CD4-positive, CD25-positive, alpha-beta regulatory T cell (primary cell): ENCODE measurements around the gene LRRN4CL. TPM values are rescaled to one million over a fixed set of nuclear protein-coding genes. Genes with fewer than 3 reads are reported as not detected.
"Not testable (repeated sequence)": the region's sequence is repeated elsewhere in the genome, so short reads cannot be mapped to it uniquely, and the experiment has no call there.

Source experiments
- ATAC-seq, 2 donors: fragments of 150-1000 bp; cut with Tn5 transposase; one replicate each; pipeline ENCODE4 v1.10.0; 2021; ENCODE audit warnings: low read depth in 2 of 2, moderate number of reproducible peaks in 2 of 2, moderate library complexity in 1 of 2
- DNase-seq, 3 donors: peaks; one replicate each; pipeline versions ENCODE4 v3.0.0 to v3.0.0-alpha.2; 2012 to 2022; ENCODE audit warnings: mixed read lengths in 1 of 3
- H3K27ac ChIP-seq: one replicate; pipeline ENCODE4 v1.7.0; 2013; ENCODE audit warnings: mild to moderate bottlenecking, low read length; ENCODE audit not compliant: insufficient read depth, poor library complexity, severe bottlenecking
- H3K27me3 ChIP-seq: one replicate; pipeline ENCODE4 v1.7.0; 2013; ENCODE audit warnings: low read length; ENCODE audit not compliant: control insufficient read depth, insufficient read depth
- H3K36me3 ChIP-seq: one replicate; pipeline ENCODE4 v1.7.0; 2013; ENCODE audit warnings: mild to moderate bottlenecking, low read length, moderate library complexity; ENCODE audit not compliant: control insufficient read depth, insufficient read depth
- H3K4me1 ChIP-seq: 2 replicates; pipeline ENCODE4 v1.7.0; 2013; ENCODE audit warnings: mild to moderate bottlenecking, low read length; ENCODE audit not compliant: insufficient read depth, control insufficient read depth, poor library complexity, severe bottlenecking
- H3K4me3 ChIP-seq: one replicate; pipeline ENCODE4 v1.7.0; 2013; ENCODE audit warnings: low read depth, mild to moderate bottlenecking, low read length, moderate library complexity
- H3K9me3 ChIP-seq, 2 experiments: 1 replicate in 1 of 2; 2 replicates in 1 of 2; pipeline ENCODE4 v1.7.0; 2013; ENCODE audit warnings: low read length in 2 of 2, mild to moderate bottlenecking in 1 of 2, moderate library complexity in 1 of 2; ENCODE audit not compliant: control insufficient read depth in 2 of 2
- H3K27ac Mint-ChIP-seq, 3 donors: one replicate each; pipeline ENCODE4 v1.8.0; 2020 to 2022; ENCODE audit warnings: mild to moderate bottlenecking in 3 of 3, mixed read lengths in 3 of 3, moderate library complexity in 2 of 3
- H3K27me3 Mint-ChIP-seq: one replicate; pipeline ENCODE4 v1.8.0; 2022; ENCODE audit warnings: mild to moderate bottlenecking, mixed read lengths
- H3K36me3 Mint-ChIP-seq: one replicate; pipeline ENCODE4 v1.8.0; 2020; ENCODE audit warnings: mixed read lengths
- H3K4me1 Mint-ChIP-seq, 4 donors: one replicate each; pipeline ENCODE4 v1.8.0; 2020 to 2022; ENCODE audit warnings: mixed read lengths in 4 of 4, mild to moderate bottlenecking in 1 of 4
- H3K4me3 Mint-ChIP-seq, 4 donors: one replicate each; pipeline ENCODE4 v1.8.0; 2020 to 2022; ENCODE audit warnings: mild to moderate bottlenecking in 4 of 4, mixed read lengths in 4 of 4, moderate library complexity in 3 of 4
- H3K9me3 Mint-ChIP-seq, 7 donors: one replicate each; pipeline ENCODE4 v1.8.0; 2020 to 2022; ENCODE audit warnings: mixed read lengths in 7 of 7, mild to moderate bottlenecking in 3 of 7, moderate library complexity in 2 of 7
- polyA plus RNA-seq, 4 donors: library from polyadenylated mRNA; unstranded; fragments of 300-500 nt; fragmentation: Illumina TruSeq; gene quantifications; one replicate each; pipeline ENCODE4 v1.2.3, GENCODE V29; 2021
- total RNA-seq: library from RNA; stranded (reverse); gene quantifications from one replicate; pipeline ENCODE4 v1.2.3, GENCODE V29; 2022

Gene LRRN4CL
- total and polyA plus RNA-seq, 5 donors from 2014 or later, result not detected

DNA sequence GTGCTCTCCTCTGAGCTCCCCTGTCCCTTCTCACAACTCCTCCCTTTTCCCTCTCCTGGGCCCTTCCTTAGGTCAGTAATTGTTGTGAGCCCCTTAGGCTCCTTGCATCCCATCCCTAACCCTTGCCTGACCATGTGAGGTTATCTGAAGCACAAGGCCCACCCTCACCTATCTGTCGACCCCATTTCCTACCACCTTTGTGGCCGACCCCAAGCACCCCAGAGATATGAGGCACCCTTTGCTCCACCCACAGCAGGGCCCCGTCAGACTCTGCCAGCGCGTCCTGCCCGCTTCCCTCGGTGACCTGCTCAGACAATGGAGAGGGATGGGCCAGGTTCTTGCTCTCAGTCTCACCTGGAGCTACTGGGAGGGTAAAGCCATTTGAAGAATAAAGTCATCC is 19.5 kb upstream of the LRRN4CL start:
- Mint-ChIP-seq H3K27ac (peak overlapping the region; percentile 95 to 100 (median 99)), H3K4me3 (peak overlapping the region; percentile 92 to 99 (median 95)), H3K9me3 (no peaks in the 10 kb centered on the region), H3K27me3 (no peaks in the 10 kb centered on the region), H3K4me1 (peaks cover 9 to 71% (median 37%) of the 10 kb centered on the region in 4 donors), H3K36me3 (peaks cover 5% of the 10 kb centered on the region)
- Histone ChIP-seq H3K9me3 (no peaks in the 10 kb centered on the region), H3K4me3 (peak overlapping the region; percentile 95), H3K27me3 (no peaks in the 10 kb centered on the region), H3K4me1 (peaks cover 56% of the 10 kb centered on the region), H3K27ac (peak overlapping the region; percentile 95), H3K36me3 (peaks cover 20% of the 10 kb centered on the region)
- ATAC-seq (peak; percentile 9 to 16), DNase-seq (peak in 2 of 3 donors; percentile 36 to 73)

DNA sequence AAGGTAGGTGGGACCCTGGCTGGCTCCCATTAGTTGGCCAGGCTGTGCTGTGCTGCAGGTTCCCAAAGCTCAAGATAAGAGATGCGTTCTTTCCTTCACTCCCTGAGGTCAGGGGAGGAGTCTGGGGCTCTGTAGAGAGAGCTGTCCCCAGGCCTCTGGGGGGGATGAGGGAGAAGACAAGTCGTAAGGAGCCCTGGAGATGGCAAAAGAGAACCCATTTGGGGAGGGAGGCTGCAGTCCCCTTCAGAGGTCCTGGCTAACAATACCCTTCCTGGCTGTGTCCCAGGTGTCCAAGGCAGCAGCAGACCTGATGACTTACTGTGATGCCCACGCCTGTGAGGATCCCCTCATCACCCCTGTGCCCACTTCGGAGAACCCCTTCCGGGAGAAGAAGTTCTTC is 19.1 kb upstream of the LRRN4CL start:
- H3K27me3 ChIP-seq, result no peaks in the 10 kb centered on the region
- no peaks in the 10 kb centered on the region for H3K9me3 ChIP-seq
- peaks cover 17% of the 10 kb centered on the region for H3K36me3 ChIP-seq
- H3K4me3 ChIP-seq, result peak overlapping the region; percentile 95
- H3K4me3 Mint-ChIP-seq, result peak overlapping the region; percentile 83 to 99 (median 94)
- peaks cover 53% of the 10 kb centered on the region for H3K4me1 ChIP-seq
- H3K27ac Mint-ChIP-seq, result peak overlapping the region; percentile 95 to 100 (median 99)
- no peaks in the 10 kb centered on the region for H3K27me3 Mint-ChIP-seq
- DNase-seq, result no peak
- H3K27ac ChIP-seq, result peak overlapping the region; percentile 95
- H3K4me1 Mint-ChIP-seq, result peaks cover 9 to 67% (median 35%) of the 10 kb centered on the region in 4 donors
- H3K36me3 Mint-ChIP-seq, result peaks cover 5% of the 10 kb centered on the region
- ATAC-seq, result no peak
- H3K9me3 Mint-ChIP-seq, result no peaks in the 10 kb centered on the region

DNA sequence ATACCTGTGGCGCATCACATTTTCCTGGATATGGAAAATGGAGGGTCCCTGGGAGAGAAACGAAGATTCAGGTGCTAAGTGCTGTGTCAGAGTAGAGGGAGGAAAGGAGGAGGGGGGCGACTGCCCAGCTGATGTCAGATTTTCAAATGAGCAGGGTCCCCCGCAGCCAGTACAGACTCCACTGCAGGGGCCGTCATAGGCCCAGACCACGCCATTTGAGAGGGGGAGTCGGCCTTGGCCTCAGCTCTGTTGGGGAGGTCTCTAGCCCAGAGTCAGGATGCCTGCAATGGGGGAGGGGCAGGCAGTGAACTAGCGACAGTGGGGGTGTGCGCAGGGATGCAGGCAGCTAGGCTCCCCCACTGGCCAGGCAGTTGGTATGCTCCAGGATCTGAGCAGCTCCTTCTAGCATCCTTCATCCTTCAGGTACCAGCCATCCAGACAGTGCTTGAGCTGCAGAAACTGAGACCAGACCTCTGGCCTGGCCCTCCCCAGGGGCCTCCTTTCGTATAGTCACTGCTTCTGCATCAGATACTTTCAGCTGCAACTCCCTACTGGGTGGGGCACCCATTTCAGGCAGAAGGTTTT is 18.0 kb upstream of the LRRN4CL start, which contains the start of the genes BSCL2 and GNG3:
Gene BSCL2 (minus strand): TSS at position 148 of the 585 bp plus-strand sequence. CDS start 229 bp downstream, outside the sequence.
Gene GNG3 (plus strand): TSS at position 400 of the 585 bp plus-strand sequence. CDS start 620 bp downstream, outside the sequence.
- peak within 1 kb of the TSS; percentile 95 for H3K4me3 ChIP-seq
- peaks cover 4% of the 10 kb centered on the region for H3K36me3 Mint-ChIP-seq
- H3K9me3 Mint-ChIP-seq, result no peaks in the 10 kb centered on the region
- no peaks in the 10 kb centered on the region for H3K27me3 Mint-ChIP-seq
- peak within 1 kb of the TSS; percentile 95 to 100 (median 99) for H3K27ac Mint-ChIP-seq
- DNase-seq, result no peak
- H3K27ac ChIP-seq, result peak within 1 kb of the TSS; percentile 95
- no peak for ATAC-seq
- no peaks in the 10 kb centered on the region for H3K9me3 ChIP-seq
- peaks cover 0 to 57% (median 26%) of the 10 kb centered on the region in 4 donors for H3K4me1 Mint-ChIP-seq
- peaks cover 43% of the 10 kb centered on the region for H3K4me1 ChIP-seq
- no peaks in the 10 kb centered on the region for H3K27me3 ChIP-seq
- H3K36me3 ChIP-seq, result peaks cover 9% of the 10 kb centered on the region
- peak within 1 kb of the TSS; percentile 91 to 99 (median 92) for H3K4me3 Mint-ChIP-seq

DNA sequence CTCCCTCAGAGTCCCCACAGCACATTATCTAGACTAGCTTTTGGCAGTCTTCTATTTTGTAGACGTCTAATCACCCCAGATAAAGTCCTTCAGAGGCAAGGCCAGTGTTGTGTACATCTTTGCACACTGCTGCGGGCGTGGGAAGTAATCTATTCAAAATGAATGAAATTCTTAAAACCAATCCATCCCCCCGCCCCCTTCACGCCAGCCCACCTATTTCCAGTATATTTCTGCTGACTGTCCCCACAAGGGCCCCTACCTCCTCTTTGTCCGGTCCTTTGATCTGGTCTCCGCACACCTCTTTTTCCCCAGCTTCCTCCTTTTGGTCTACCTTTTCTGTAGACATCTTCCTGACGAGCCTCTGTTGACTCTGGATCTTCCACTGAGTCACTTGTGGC is 17.5 kb upstream of the LRRN4CL start:
- DNase-seq (no peak), ATAC-seq (no peak)
- H3K4me1 ChIP-seq, result peaks cover 41% of the 10 kb centered on the region
- H3K27me3 ChIP-seq, result no peaks in the 10 kb centered on the region
- H3K36me3 Mint-ChIP-seq, result no peaks in the 10 kb centered on the region
- H3K27ac ChIP-seq, result peak overlapping the region; percentile 83
- H3K36me3 ChIP-seq, result peaks cover 4% of the 10 kb centered on the region
- no peaks in the 10 kb centered on the region for H3K27me3 Mint-ChIP-seq
- H3K4me3 Mint-ChIP-seq, result peak overlapping the region; percentile 91 to 93 (median 92)
- peaks cover 0 to 53% (median 22%) of the 10 kb centered on the region in 4 donors for H3K4me1 Mint-ChIP-seq
- peak overlapping the region; percentile 46 for H3K4me3 ChIP-seq
- H3K27ac Mint-ChIP-seq, result peak overlapping the region; percentile 5 to 76 (median 76)
- H3K9me3 Mint-ChIP-seq, result no peaks in the 10 kb centered on the region
- no peaks in the 10 kb centered on the region for H3K9me3 ChIP-seq

DNA sequence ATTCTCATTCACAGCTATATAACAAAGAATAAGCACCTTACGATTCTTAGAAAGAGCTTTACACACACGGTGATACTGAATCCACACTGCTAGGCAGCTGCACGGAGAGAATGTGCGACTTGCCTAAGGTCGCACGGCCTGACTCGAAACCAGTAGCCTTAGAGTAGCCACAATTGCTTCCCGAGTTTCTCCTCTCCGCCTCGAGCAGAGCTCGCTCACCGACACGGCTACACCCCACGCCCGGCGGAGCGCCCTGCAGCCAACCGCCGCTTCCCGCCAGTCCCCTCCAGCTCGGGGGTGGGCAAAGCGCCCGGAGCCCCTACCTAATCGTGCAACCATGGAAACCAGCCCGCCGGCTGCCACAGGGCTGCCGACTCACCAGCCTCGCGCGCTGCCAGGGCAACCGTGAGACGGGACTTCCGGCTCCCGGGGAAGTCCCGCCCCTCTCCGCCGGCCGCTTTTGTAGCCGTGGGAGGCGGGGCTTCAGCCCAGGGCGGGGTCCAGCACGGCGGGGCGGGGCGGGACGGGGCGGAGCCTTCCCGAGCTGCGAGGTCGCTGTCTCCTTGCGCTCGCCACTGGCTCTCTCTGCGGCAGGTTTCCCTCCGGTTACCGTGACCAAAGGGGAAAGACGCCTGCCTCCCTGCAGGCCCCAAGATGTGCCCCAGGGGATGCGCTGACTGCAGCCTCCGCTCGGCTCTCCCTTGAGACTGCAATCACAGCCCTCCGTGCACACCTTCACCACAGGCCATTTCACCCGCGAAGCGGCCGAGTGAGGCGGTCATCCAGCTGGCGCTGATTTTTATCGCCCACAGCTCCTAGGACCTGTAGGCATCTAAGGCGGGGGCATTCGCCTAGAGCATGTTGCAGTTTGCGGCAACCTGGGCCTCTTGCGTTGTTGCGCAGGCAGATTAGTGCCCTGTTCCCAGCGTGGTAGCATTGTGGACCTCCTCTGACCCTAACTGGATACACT is 16.8 kb upstream of the LRRN4CL start:
- Histone ChIP-seq H3K36me3 (no peaks in the 10 kb centered on the region), H3K27ac (peak overlapping the region; percentile 83), H3K4me1 (peaks cover 41% of the 10 kb centered on the region), H3K4me3 (peak overlapping the region; percentile 86), H3K9me3 (no peaks in the 10 kb centered on the region), H3K27me3 (no peaks in the 10 kb centered on the region)
- Mint-ChIP-seq H3K9me3 (no peaks in the 10 kb centered on the region), H3K4me3 (peak overlapping the region; percentile 91 to 93 (median 92)), H3K4me1 (peaks cover 0 to 53% (median 22%) of the 10 kb centered on the region in 4 donors), H3K36me3 (no peaks in the 10 kb centered on the region), H3K27me3 (no peaks in the 10 kb centered on the region), H3K27ac (peak overlapping the region; percentile 56 to 92 (median 86))
- DNase-seq, result peak; percentile 91 to 94 (median 93)
- ATAC-seq, result peak; percentile 66 to 75

DNA sequence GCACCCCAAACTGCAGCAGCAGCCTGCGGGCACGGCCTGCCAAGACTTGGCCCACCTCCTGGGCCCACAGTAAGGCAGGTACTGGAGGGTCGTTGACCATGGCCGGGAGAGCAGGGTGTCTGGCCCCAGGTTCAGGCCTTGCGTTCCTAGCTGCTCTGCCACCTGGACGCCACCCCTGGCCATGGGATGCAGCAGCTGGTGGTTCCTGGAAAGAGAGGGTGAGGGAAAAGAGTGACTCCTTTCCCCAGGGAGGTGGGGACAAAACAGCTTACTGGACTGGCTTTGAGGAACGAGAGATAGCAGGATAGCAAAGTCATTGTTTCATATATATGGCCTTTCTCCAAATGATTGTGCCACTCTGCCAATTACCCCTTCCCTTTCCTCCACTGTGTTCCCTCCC is 16.1 kb upstream of the LRRN4CL start:
- ATAC-seq, result no peak
- Histone ChIP-seq H3K27me3 (no peaks in the 10 kb centered on the region), H3K9me3 (no peaks in the 10 kb centered on the region), H3K4me3 (peak overlapping the region; percentile 86), H3K27ac (peak overlapping the region; percentile 83), H3K4me1 (peaks cover 38% of the 10 kb centered on the region), H3K36me3 (no peaks in the 10 kb centered on the region)
- no peak for DNase-seq
- no peaks in the 10 kb centered on the region for H3K27me3 Mint-ChIP-seq
- H3K36me3 Mint-ChIP-seq, result no peaks in the 10 kb centered on the region
- H3K27ac Mint-ChIP-seq, result peak overlapping the region; percentile 56 to 92 (median 86)
- peaks cover 0 to 49% (median 22%) of the 10 kb centered on the region in 4 donors for H3K4me1 Mint-ChIP-seq
- H3K9me3 Mint-ChIP-seq, result no peaks in the 10 kb centered on the region
- H3K4me3 Mint-ChIP-seq, result peak overlapping the region; percentile 90 to 93 (median 91)

DNA sequence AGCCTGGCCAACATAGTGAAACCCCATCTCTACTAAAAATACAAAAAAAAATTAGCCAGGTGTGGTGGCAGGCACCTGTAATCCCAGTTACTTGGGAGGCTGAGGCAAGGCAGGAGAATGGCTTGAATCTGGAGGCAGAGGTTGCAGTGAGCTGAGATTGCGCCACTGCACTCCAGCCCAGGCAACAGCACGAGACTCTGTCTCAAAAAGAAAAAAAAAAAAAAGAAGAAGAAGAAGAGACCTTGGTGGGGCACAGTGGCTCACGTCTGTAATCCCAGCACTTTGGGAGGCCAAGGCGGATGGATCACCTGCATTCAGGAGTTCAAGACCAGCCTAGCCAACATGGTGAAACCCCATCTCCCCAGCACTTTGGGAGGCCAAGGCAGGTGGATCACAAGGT is 14.6 kb upstream of the LRRN4CL start:
- not testable (repeated sequence) for H3K27ac Mint-ChIP-seq, DNase-seq, H3K36me3 Mint-ChIP-seq, H3K27me3 Mint-ChIP-seq, H3K27ac ChIP-seq, H3K4me3 Mint-ChIP-seq, H3K27me3 ChIP-seq, H3K9me3 ChIP-seq, H3K9me3 Mint-ChIP-seq, ATAC-seq, H3K4me3 ChIP-seq, H3K36me3 ChIP-seq
- peaks cover 27% of the 10 kb centered on the region for H3K4me1 ChIP-seq
- peaks cover 0 to 35% (median 18%) of the 10 kb centered on the region in 4 donors for H3K4me1 Mint-ChIP-seq
